Body of pancreas (tissue), 4 donors: ENCODE results near the gene GART. TPM values are rescaled to one million over a fixed set of nuclear protein-coding genes. Genes with fewer than 3 reads are reported as not detected.

Experiments used
- ATAC-seq: fragments of 150-250 bp; one replicate; pipeline ENCODE4 v1.9.1; 2016
- DNase-seq, 4 donors: peaks; one replicate each; pipeline ENCODE4 v3.0.0-alpha.2; 2019
- H3K27ac ChIP-seq, 4 donors: fragments of 200-600 bp; sonication (generic); 1 replicate in 3 of 4; 2 replicates in 1 of 4; pipeline versions ENCODE4 v1.5.1 to v1.6.1; 2016 to 2019; ENCODE audit warnings: mild to moderate bottlenecking in 1 of 4, mixed read lengths in 1 of 4, moderate library complexity in 1 of 4
- H3K27me3 ChIP-seq, 2 donors: fragments of 200-600 bp; sonication (generic); one replicate each; pipeline ENCODE4 v1.6.0; 2016; ENCODE audit warnings: mild to moderate bottlenecking in 1 of 2
- H3K36me3 ChIP-seq, 2 donors: fragments of 200-600 bp; sonication (generic); replicated peaks in 1 of 2; 2 replicates each; pipeline ENCODE4 v1.5.1; 2016; ENCODE audit warnings: low read depth in 2 of 2; ENCODE audit not compliant: insufficient read depth in 1 of 2
- H3K4me1 ChIP-seq: fragments of 200-600 bp; sonication (generic); one replicate; pipeline ENCODE4 v1.6.0; 2016
- H3K4me3 ChIP-seq, 2 donors: fragments of 200-600 bp; sonication (generic); 1 replicate in 1 of 2; 2 replicates in 1 of 2; pipeline ENCODE4 v1.5.1; 2016 to 2019
- H3K9me3 ChIP-seq, 3 donors: fragments of 200-600 bp; sonication (generic); 1 replicate in 2 of 3; 2 replicates in 1 of 3; pipeline ENCODE4 v1.5.1; 2016
- POLR2A ChIP-seq, 3 donors: fragments of 450-650 bp; IDR thresholded peaks; one replicate each; pipeline ENCODE4 v1.6.1; 2016; ENCODE audit warnings: antibody characterized with exemption in 3 of 3, mild to moderate bottlenecking in 2 of 3
- WGBS, 2 donors: methylation state at CpG; one replicate each; pipeline ENCODE4 v1.1.5; 2017; 5-methylcytosine and 5-hydroxymethylcytosine counted together
- intact Hi-C: fragments of 100-400 bp; cut with DNase I; formaldehyde crosslinking; loops from one replicate; pipeline ENCODE4 v1.15.1; 2023
- total RNA-seq, 2 donors: library from RNA; depleted of rRNA; stranded (reverse); fragments of >200 nt; gene quantifications; one replicate each; pipeline ENCODE4 v1.1.0, GENCODE V29; 2016
- TF ChIP-seq, protein P1 (sequence below), 7 experiments: fragments of 450-650 bp in 4 of 7; fragments of 200-600 bp in 3 of 7; sonication (generic) in 3 of 7; IDR thresholded peaks; one replicate each; pipeline ENCODE4 v1.5.1; 2016 to 2019; ENCODE audit warnings: antibody characterized with exemption in 7 of 7

Gene GART
- total RNA-seq, 2 donors from 2014 or later = 36.3 to 62.0 TPM

DNA sequence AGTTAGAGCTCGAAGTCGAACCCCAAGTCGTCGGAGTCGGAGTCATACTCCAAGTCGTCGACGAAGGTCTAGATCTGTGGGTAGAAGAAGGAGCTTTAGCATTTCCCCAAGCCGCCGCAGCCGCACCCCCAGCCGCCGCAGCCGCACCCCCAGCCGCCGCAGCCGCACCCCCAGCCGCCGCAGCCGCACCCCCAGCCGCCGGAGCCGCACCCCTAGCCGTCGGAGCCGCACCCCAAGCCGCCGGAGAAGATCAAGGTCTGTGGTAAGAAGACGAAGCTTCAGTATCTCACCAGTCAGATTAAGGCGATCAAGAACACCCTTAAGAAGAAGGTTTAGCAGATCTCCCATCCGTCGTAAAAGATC, 13.0 kb upstream of the GART start:
- no peak for DNase-seq
- Histone ChIP-seq H3K27ac (no peak overlapping the region), H3K9me3 (no peaks in the 10 kb centered on the region), H3K27me3 (no peaks in the 10 kb centered on the region), H3K36me3 (peaks cover 25 to 67% of the 10 kb centered on the region in 2 donors), H3K4me1 (peaks cover 6% of the 10 kb centered on the region), H3K4me3 (no peak overlapping the region)
- intact Hi-C loops = no loop called here
- 94 to 97% methylated on average over 21 to 32 of the region's 32 CpGs for WGBS, 2 donors
- TF ChIP-seq POLR2A (IDR thresholded peaks at IDR 0.05) = no peak
- TF ChIP-seq, protein P1, sequence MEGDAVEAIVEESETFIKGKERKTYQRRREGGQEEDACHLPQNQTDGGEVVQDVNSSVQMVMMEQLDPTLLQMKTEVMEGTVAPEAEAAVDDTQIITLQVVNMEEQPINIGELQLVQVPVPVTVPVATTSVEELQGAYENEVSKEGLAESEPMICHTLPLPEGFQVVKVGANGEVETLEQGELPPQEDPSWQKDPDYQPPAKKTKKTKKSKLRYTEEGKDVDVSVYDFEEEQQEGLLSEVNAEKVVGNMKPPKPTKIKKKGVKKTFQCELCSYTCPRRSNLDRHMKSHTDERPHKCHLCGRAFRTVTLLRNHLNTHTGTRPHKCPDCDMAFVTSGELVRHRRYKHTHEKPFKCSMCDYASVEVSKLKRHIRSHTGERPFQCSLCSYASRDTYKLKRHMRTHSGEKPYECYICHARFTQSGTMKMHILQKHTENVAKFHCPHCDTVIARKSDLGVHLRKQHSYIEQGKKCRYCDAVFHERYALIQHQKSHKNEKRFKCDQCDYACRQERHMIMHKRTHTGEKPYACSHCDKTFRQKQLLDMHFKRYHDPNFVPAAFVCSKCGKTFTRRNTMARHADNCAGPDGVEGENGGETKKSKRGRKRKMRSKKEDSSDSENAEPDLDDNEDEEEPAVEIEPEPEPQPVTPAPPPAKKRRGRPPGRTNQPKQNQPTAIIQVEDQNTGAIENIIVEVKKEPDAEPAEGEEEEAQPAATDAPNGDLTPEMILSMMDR (IDR thresholded peaks at IDR 0.05) = no peak
- no peak for ATAC-seq

DNA sequence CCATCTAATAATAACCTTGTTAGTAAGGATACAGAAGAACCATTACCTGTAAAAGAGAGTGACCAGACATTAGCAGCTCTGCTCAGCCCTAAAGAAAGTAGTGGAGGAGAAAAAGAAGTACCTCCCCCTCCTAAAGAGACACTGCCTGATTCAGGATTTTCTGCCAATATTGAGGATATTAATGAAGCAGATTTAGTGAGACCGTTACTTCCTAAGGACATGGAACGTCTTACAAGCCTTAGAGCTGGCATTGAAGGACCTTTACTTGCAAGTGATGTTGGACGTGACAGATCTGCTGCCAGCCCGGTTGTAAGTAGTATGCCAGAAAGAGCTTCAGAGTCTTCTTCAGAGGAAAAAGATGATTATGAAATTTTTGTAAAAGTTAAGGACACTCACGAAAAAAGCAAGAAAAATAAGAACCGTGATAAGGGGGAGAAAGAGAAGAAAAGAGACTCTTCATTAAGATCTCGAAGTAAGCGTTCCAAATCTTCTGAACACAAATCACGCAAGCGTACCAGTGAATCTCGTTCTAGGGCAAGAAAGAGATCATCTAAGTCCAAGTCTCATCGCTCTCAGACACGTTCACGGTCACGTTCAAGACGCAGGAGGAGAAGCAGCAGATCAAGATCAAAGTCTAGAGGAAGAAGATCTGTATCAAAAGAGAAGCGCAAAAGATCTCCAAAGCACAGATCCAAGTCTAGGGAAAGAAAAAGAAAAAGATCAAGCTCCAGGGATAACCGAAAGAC, 12.5 kb upstream of the GART start:
- Histone ChIP-seq H3K9me3 (no peaks in the 10 kb centered on the region), H3K27me3 (no peaks in the 10 kb centered on the region), H3K4me3 (no peak overlapping the region), H3K36me3 (peaks cover 30 to 62% of the 10 kb centered on the region in 2 donors), H3K27ac (no peak overlapping the region), H3K4me1 (peaks cover 6% of the 10 kb centered on the region)
- ATAC-seq (no peak), DNase-seq (no peak)
- 90 to 95% methylated on average over 18 of the region's 18 CpGs for WGBS, 2 donors
- TF ChIP-seq, protein P1 (IDR thresholded peaks at IDR 0.05) = no peak
- TF ChIP-seq POLR2A (IDR thresholded peaks at IDR 0.05) = no peak
- intact Hi-C loops = no loop called here

DNA sequence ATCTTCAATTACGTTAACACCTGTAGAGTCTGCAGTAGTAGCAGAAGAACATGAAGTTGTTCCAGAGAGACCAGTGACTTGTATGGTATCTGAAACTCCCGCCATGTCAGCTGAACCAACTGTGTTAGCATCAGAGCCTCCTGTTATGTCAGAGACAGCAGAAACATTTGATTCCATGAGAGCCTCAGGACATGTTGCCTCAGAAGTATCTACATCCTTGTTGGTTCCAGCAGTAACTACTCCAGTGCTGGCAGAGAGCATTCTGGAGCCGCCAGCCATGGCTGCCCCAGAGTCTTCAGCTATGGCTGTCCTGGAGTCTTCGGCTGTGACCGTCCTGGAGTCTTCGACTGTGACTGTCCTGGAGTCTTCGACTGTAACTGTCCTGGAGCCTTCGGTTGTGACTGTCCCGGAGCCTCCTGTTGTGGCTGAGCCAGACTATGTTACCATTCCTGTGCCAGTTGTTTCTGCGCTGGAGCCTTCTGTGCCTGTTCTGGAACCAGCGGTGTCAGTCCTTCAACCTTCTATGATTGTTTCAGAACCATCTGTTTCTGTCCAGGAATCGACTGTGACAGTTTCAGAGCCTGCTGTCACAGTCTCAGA, 11.2 kb upstream of the GART start:
- Histone ChIP-seq H3K27me3 (no peaks in the 10 kb centered on the region), H3K27ac (no peak overlapping the region), H3K9me3 (no peaks in the 10 kb centered on the region), H3K36me3 (peaks cover 30 to 57% of the 10 kb centered on the region in 2 donors), H3K4me3 (no peak overlapping the region), H3K4me1 (peaks cover 6% of the 10 kb centered on the region)
- intact Hi-C loops = no loop called here
- no peak for TF ChIP-seq POLR2A (IDR thresholded peaks at IDR 0.05)
- TF ChIP-seq, protein P1 (IDR thresholded peaks at IDR 0.05) = no peak
- WGBS, 2 donors = 96% methylated on average over 10 to 12 of the region's 12 CpGs
- DNase-seq (no peak), ATAC-seq (no peak)

DNA sequence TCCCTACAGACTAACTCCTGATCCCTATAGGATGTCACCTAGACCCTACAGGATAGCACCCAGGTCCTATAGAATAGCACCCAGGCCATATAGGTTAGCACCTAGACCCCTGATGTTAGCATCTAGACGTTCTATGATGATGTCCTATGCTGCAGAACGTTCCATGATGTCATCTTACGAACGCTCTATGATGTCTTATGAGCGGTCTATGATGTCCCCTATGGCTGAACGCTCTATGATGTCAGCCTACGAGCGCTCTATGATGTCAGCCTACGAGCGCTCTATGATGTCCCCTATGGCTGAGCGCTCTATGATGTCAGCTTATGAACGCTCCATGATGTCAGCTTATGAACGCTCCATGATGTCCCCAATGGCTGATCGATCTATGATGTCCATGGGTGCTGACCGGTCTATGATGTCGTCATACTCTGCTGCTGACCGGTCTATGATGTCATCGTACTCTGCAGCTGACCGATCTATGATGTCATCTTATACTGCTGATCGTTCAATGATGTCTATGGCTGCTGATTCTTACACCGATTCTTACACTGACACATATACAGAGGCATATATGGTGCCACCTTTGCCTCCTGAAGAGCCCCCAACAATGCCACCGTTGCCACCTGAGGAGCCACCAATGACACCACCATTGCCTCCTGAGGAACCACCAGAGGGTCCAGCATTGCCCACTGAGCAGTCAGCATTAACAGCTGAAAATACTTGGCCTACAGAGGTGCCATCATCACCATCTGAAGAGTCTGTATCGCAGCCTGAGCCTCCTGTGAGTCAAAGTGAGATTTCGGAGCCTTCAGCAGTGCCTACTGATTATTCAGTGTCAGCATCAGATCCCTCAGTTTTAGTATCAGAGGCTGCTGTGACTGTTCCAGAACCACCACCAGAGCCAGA, 10.4 kb upstream of the GART start:
- Histone ChIP-seq H3K27ac (no peak overlapping the region), H3K27me3 (no peaks in the 10 kb centered on the region), H3K36me3 (peaks cover 23 to 54% of the 10 kb centered on the region in 2 donors), H3K9me3 (no peaks in the 10 kb centered on the region), H3K4me1 (peaks cover 6% of the 10 kb centered on the region), H3K4me3 (no peak overlapping the region)
- intact Hi-C loops = no loop called here
- ATAC-seq (peak; percentile 36), DNase-seq (no peak)
- 94 to 96% methylated on average over 23 to 24 of the region's 24 CpGs for WGBS, 2 donors
- TF ChIP-seq, protein P1 (IDR thresholded peaks at IDR 0.05) = no peak
- no peak for TF ChIP-seq POLR2A (IDR thresholded peaks at IDR 0.05)
